GM21723 (cell line): ENCODE data around the gene DIAPH3.

Source experiments
- ATAC-seq: cut with Tn5 transposase; IDR thresholded peaks from one replicate; pipeline ENCODE4 v1.9.1; 2021; ENCODE audit warnings: mild to moderate bottlenecking, moderate library complexity; ENCODE audit not compliant: unreplicated experiment

Gene DIAPH3

GRCh38 chr13:59963383-59963782 lies 200.3 kb downstream of the DIAPH3 start:
- no peak for ATAC-seq

DNA sequence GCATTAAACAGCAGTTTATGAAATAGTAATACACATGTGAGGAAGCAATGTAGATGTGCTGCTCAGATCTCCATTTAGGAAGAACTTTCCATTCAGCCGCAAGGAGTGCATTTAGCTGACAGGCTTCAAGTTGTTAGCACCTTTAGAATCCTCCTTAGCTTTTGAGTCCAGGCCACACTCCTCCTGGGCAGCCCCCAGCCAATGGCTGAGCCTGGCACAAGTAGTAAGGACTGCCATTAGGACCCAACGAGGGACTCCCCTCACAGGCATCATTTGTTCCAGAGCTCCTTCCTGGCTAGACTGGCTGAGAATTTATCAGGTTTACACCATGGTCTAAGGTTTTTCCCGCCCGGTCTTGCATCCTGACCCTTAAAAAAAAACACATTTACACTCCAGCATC lies 201.4 kb downstream of the DIAPH3 start:
- ATAC-seq, result no peak

DNA sequence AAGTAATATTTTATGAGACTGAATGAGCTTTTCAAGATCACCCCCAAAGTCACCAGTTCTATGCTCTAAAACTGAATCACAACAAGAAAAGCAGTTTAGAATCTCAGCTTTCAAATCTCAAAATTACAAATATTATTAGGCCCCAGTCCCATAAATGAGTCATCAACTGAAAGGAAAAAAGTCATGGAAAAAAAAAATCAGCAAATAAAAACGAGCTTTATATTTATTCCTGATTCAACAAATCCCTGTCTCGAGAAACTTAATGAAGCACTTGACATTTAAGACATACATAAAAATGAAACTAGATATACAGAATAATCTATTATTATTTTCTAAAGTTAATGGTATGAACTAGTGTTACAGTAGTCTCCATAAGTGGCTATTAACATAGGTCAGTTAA lies 203.0 kb downstream of the DIAPH3 start:
- no peak for ATAC-seq

DNA sequence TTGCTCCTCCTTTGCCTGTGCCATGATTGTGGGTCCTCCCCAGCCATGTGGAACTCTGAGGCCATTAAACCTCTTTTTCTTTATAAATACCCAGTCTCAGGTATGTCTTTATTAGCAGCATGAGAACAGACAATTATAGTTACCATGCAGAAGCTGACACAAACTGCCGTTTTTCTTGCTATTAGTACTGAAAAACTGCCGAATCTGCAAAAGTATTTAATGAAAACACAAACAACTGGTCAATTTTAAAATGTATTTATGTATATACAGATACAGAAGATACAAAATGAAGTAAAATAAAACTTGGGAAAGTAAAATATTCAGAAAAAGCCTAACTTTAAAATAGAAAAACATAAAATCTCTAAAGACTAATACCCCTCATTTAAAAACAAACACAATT lies 206.3 kb downstream of the DIAPH3 start:
- no peak for ATAC-seq

DNA sequence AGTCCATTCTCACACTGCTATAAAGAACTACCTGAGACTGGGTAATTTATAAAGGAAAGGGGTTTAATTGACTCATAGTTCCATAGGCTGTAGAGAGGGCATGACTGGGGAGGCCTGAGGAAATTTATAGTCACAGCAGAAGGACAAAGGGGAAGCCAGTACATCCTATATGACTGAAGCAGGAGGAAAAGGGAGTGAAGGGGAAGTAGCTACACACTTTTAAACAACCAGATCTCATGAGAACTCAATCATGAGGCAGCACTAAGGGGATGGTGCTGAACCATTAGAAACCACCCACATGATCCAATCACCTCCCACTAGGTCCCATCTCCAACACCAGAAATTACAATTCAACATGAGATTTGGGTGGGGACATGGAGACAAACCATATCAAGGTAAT lies 209.1 kb downstream of the DIAPH3 start:
- ATAC-seq, result no peak

DNA sequence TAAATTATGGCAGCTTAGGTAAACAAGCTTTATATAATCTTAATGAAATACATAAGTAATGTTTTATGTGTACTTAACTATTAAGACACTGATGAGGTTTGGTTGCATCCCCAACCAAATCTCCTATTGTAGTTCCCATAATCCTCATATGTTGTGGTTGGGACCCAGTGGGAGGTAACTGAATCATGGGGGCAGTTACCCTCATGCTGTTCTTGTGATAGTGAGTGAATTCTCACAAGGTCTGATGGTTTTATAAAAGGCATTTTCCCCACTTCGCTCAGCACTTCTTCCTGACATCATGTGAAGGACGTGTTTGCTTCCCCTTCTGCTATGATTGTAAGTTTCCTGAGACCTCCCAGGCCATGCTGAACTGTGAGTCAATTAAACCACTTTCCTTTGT lies 212.7 kb downstream of the DIAPH3 start:
- no peak for ATAC-seq

- ATAC-seq, result no peak
These were observed 213.5 kb downstream of the DIAPH3 start for GRCh38 chr13:59950266-59950665.

GRCh38 chr13:59948686-59949085 lies 215.0 kb downstream of the DIAPH3 start:
- no peak for ATAC-seq

- no peak for ATAC-seq
These were observed 216.8 kb downstream of the DIAPH3 start for GRCh38 chr13:59946944-59947343.

DNA sequence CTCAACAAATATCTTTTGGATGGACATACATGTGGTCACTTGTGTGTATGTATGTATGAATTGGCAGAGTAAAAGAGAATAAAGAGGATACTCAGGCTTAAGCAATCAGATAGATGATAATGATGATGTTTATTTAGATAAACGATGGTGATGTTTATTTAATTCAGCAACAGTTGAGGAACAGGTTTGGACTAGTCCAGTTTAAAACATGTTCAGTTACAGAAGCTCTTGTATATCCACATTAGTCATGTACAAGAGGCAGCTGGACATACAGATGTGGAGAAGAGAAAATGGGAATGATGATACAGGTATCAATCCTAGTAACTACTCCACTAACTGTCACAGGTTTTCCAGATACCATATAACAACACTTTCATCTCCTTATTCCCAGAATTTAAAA lies 232.1 kb downstream of the DIAPH3 start:
- no peak for ATAC-seq

DNA sequence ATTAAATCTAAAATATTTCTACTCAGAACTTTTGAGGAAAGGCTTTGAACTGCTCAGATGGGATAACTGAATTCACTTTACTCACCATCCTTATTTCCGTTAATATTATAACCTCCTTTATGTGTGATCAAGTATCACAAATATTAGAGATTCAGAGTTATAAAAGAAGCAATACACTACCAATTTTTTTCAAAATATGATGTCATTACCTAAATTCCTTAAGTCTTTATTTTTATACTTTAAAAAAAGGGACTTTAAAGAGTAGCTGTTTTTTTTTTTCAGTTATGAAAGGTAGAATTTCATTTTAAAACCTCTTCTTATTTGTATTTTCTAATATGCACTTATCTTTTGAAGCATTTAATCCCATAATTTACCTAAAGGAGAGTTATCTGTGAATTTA lies 239.5 kb downstream of the DIAPH3 start:
- ATAC-seq, result no peak

- no peak for ATAC-seq
These were observed 248.5 kb downstream of the DIAPH3 start for GRCh38 chr13:59915252-59915651.

- no peak for ATAC-seq
These were observed 249.2 kb downstream of the DIAPH3 start for GRCh38 chr13:59914556-59914955.

- no peak for ATAC-seq
These were observed 257.2 kb downstream of the DIAPH3 start for GRCh38 chr13:59906413-59907049.

DNA sequence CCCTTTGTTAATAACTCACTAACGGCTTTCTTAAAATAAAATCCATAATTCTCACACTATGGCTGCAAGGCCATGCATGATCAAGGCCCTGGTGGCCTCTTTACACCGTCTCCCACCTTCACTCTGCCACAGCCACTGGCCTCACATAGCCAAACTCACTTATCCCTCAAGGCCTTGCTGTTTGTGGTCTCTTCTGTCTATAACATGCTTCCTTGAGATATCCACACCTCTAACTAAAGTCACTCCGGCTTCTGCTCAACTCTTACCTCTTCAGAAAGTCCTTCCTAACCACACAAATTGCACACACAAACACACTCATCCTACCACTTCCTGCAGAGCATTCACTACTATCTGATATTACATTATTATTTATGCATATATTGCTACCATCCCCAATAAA lies 262.5 kb downstream of the DIAPH3 start:
- no peak for ATAC-seq

DNA sequence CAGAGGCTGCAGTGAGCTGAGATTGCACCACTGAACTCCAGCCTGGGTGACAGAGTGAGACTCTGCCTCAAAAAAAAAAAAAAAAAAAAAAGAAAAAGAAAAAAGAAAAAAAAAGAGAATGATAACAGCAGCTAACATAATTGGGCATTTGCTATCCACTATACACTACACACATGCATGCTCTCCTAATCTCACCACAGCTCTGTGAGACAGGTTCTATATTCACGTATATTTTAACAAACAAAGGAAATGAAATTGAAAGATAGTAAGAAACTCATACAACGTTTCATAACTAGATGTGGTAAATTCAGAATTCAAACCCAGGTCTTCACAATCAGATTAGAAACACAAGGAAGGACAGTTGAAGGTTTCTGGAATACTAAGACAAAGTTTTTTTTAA lies 265.7 kb downstream of the DIAPH3 start:
- no peak for ATAC-seq

- ATAC-seq, result no peak
These were observed 270.5 kb downstream of the DIAPH3 start for GRCh38 chr13:59893266-59893665.

GRCh38 chr13:59891053-59891452 lies 272.7 kb downstream of the DIAPH3 start:
- no peak for ATAC-seq

- no peak for ATAC-seq
These were observed 273.7 kb downstream of the DIAPH3 start for GRCh38 chr13:59890054-59890453.

DNA sequence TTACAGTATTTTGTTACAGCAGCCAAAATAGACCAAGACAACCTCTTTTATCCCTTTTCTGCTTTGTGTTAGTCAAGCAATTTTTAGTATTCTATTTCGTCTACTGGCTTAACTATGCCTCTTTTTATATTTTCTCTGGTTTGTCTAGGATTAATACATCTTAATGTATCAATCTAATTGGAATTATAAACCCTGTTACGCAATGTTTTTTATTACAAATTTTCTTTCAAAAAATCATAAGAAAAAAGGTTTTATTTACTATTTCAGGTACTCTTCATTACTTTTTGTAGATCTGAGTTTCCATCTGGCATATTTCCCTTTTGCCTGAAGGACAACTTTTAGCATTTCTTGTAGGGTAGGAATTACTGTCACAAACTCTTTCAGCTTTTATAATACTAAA lies 275.3 kb downstream of the DIAPH3 start:
- no peak for ATAC-seq

DNA sequence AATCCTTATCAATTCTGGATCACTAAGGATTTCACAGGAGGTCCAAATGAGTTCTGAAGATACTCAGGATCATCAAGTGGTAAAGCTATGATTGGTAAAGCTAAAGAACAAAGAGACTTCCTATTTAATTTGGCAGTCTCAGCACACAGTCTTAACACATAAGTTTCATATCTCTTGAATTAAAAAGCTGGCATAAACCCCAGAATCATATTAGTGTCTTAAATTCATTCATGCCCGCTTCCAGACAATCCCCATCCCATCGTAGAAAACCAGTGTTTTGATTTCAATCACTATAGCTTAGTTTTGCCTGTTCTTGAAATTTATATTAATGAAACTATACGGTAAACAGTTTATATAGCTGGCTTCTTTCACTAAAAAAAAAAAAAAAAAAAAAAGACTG lies 278.7 kb downstream of the DIAPH3 start:
- ATAC-seq, result no peak

GRCh38 chr13:59883885-59884284 lies 279.8 kb downstream of the DIAPH3 start:
- no peak for ATAC-seq

GRCh38 chr13:59880468-59880867 lies 283.3 kb downstream of the DIAPH3 start:
- ATAC-seq, result no peak
